Motor neuron (in vitro differentiated cells): Measurements from ENCODE around the gene TOMM40L. TPM values are rescaled to one million over a fixed set of nuclear protein-coding genes. Genes with fewer than 3 reads are reported as not detected.
"Not testable (repeated sequence)": the region's sequence is repeated elsewhere in the genome, so short reads cannot be mapped to it uniquely, and the experiment has no call there.

Experiments
- ATAC-seq, 8 experiments: fragments of 200-7000 bp; cut with Tn5 transposase; replicated peaks in 6 of 8; 2 replicates each; pipeline ENCODE4 v1.8.0; 2021; ENCODE audit warnings: mild to moderate bottlenecking in 8 of 8, moderate library complexity in 8 of 8
- H3K27ac ChIP-seq, 2 donors: fragments of 250-450 bp; sonication (Bioruptor Pico); 2 replicates each; pipeline ENCODE4 v1.9.0; 2021; ENCODE audit warnings: antibody characterized with exemption in 2 of 2, mild to moderate bottlenecking in 2 of 2, moderate library complexity in 1 of 2
- H3K4me1 ChIP-seq, 2 donors: fragments of 250-450 bp; sonication (Bioruptor Pico); replicated peaks in 1 of 2; 2 replicates each; pipeline ENCODE4 v1.6.1; 2021; ENCODE audit warnings: antibody characterized with exemption in 2 of 2, mild to moderate bottlenecking in 2 of 2, moderate library complexity in 1 of 2
- H3K4me3 ChIP-seq, 5 donors: fragments of 250-450 bp; sonication (Bioruptor Pico); 2 replicates each; pipeline ENCODE4 v1.9.0; 2021; ENCODE audit warnings: antibody characterized with exemption in 5 of 5, mild to moderate bottlenecking in 5 of 5, moderate library complexity in 4 of 5
- WGBS, 10 experiments: fragments of 450-650 bp; shearing (Covaris generic); methylation state at CpG; one replicate each; pipeline ENCODE4 v1.0.0; 2022; 5-methylcytosine and 5-hydroxymethylcytosine counted together
- in situ Hi-C, 9 experiments: fragments of 400-800 bp; cut with MboI; loops; one replicate each; pipeline ENCODE4 v1.15.0; 2021; ENCODE audit warnings: low sequenced_read_pairs in 9 of 9, low pct_unique_long_range_greater_than_20kb in 2 of 9; ENCODE audit not compliant: unreplicated experiment in 9 of 9
- total RNA-seq, 8 experiments: library from RNA; unstranded; fragments of 300-600 nt; gene quantifications; 2 replicates each; pipeline versions ENCODE4 v1.2.3 to v1.2.4, GENCODE V29; 2022

TOMM40L gene
- total RNA-seq, 8 experiments from 2014 or later, result 5.1 to 24.3 (median 17.3) TPM

- no peak for ATAC-seq
- no peak overlapping the region for H3K4me3 ChIP-seq
- no peak overlapping the region for H3K27ac ChIP-seq
- in situ Hi-C loops, result loop anchor here in 6 of 9 experiments (5.0 to 25.0 kb wide), 3 partner anchors 164 to 519 kb away; partner anchors contain the start of gene DUSP12 (in 2 of the 6)
- no peaks in the 10 kb centered on the region for H3K4me1 ChIP-seq
- 61 to 90% (median 79%) methylated on average over 1 to 4 of the region's 6 CpGs; no CpG with 5 or more reads in 6 of the 10 experiments for WGBS, 10 experiments
Measured at GRCh38 chr1:161217831-161218230, 8.0 kb upstream of the TOMM40L start.

- ATAC-seq, result no peak
- WGBS, 10 experiments, result 74 to 100% (median 83%) methylated on average over 1 to 5 of the region's 8 CpGs; no CpG with 5 or more reads in 5 of the 10 experiments
- Histone ChIP-seq H3K27ac (no peak overlapping the region), H3K4me3 (no peak overlapping the region), H3K4me1 (no peaks in the 10 kb centered on the region)
- in situ Hi-C loops, result loop anchor here in 6 of 9 experiments (5.0 to 25.0 kb wide), 3 partner anchors 164 to 519 kb away; partner anchors contain the start of gene DUSP12 (in 2 of the 6)
Measured at GRCh38 chr1:161218301-161219077, 7.4 kb upstream of the TOMM40L start.

- WGBS, 10 experiments, result 50 to 100% (median 85%) methylated on average over 1 to 5 of the region's 5 CpGs; no CpG with 5 or more reads in 2 of the 10 experiments
- H3K4me3 ChIP-seq, result no peak overlapping the region
- peak in 3 of 8 experiments; percentile 42 to 75 (median 48) for ATAC-seq
- in situ Hi-C loops, result loop anchor here in 6 of 9 experiments (5.0 to 25.0 kb wide), 3 partner anchors 163 to 518 kb away; partner anchors contain the start of gene DUSP12 (in 2 of the 6)
- H3K4me1 ChIP-seq, result no peaks in the 10 kb centered on the region
- no peak overlapping the region for H3K27ac ChIP-seq
Measured at GRCh38 chr1:161219078-161219892, 6.6 kb upstream of the TOMM40L start.

GRCh38 chr1:161220002-161220401 lies 5.9 kb upstream of the TOMM40L start:
- no peak overlapping the region for H3K4me3 ChIP-seq
- no peak overlapping the region for H3K27ac ChIP-seq
- H3K4me1 ChIP-seq, result no peaks in the 10 kb centered on the region
- in situ Hi-C loops, result loop anchor here in 7 of 9 experiments (10.0 to 25.0 kb wide), 4 partner anchors 155 to 517 kb away; partner anchors contain the start of gene DUSP12 (in 2 of the 7)
- ATAC-seq, result no peak
- 81 to 98% (median 91%) methylated on average over 3 to 5 of the region's 5 CpGs; no CpG with 5 or more reads in 3 of the 10 experiments for WGBS, 10 experiments

- 40 to 88% (median 78%) methylated on average over 1 to 4 of the region's 6 CpGs; no CpG with 5 or more reads in 3 of the 10 experiments for WGBS, 10 experiments
- in situ Hi-C loops, result loop anchor here in 7 of 9 experiments (10.0 to 25.0 kb wide), 4 partner anchors 152 to 515 kb away; partner anchors contain the start of gene DUSP12 (in 2 of the 7)
- ATAC-seq, result no peak
- no peak overlapping the region for H3K4me3 ChIP-seq
- H3K4me1 ChIP-seq, result peaks cover 10 to 14% of the 10 kb centered on the region in 2 donors
- no peak overlapping the region for H3K27ac ChIP-seq
Measured at GRCh38 chr1:161222175-161223019, 3.5 kb upstream of the TOMM40L start.

GRCh38 chr1:161223805-161224694 lies 1.8 kb upstream of the TOMM40L start:
- H3K4me3 ChIP-seq, result no peak overlapping the region
- in situ Hi-C loops, result loop anchor here in 7 of 9 experiments (10.0 to 25.0 kb wide), 4 partner anchors 151 to 513 kb away; partner anchors contain the start of gene DUSP12 (in 2 of the 7)
- no peak for ATAC-seq
- H3K27ac ChIP-seq, result no peak overlapping the region
- H3K4me1 ChIP-seq, result peaks cover 10 to 15% of the 10 kb centered on the region in 2 donors
- 49 to 100% (median 84%) methylated on average over 2 to 7 of the region's 7 CpGs; no CpG with 5 or more reads in 2 of the 10 experiments for WGBS, 10 experiments

GRCh38 chr1:161224695-161225087 lies 1.2 kb upstream of the TOMM40L start:
- not testable (repeated sequence) for H3K4me3 ChIP-seq, H3K27ac ChIP-seq, ATAC-seq
- peaks cover 10 to 15% of the 10 kb centered on the region in 2 donors for H3K4me1 ChIP-seq
- in situ Hi-C loops, result loop anchor here in 7 of 9 experiments (10.0 to 25.0 kb wide), 4 partner anchors 150 to 513 kb away; partner anchors contain the start of gene DUSP12 (in 2 of the 7)
- 60 to 100% (median 98%) methylated on average over 1 to 10 of the region's 13 CpGs; no CpG with 5 or more reads in 4 of the 10 experiments for WGBS, 10 experiments

GRCh38 chr1:161225178-161225533 lies 704 bp upstream of the TOMM40L start:
- peak in 3 of 8 experiments; percentile 3 to 22 (median 4) for ATAC-seq
- 40 to 100% (median 92%) methylated on average over 1 to 7 of the region's 7 CpGs; no CpG with 5 or more reads in 2 of the 10 experiments for WGBS, 10 experiments
- H3K4me3 ChIP-seq, result no peak overlapping the region
- H3K27ac ChIP-seq, result no peak overlapping the region
- peaks cover 10 to 15% of the 10 kb centered on the region in 2 donors for H3K4me1 ChIP-seq
- in situ Hi-C loops, result loop anchor here in 3 of 9 experiments (10.0 to 25.0 kb wide), 3 partner anchors 150 to 162 kb away; no protein-coding TSS in a partner anchor

GRCh38 chr1:161226320-161226711 lies 456 bp downstream of the TOMM40L start:
- ATAC-seq, result no peak
- WGBS, 10 experiments, result 6 to 17% (median 11%) methylated on average over 2 to 9 of the region's 15 CpGs; no CpG with 5 or more reads in 6 of the 10 experiments
- Histone ChIP-seq H3K4me1 (peaks cover 10 to 15% of the 10 kb centered on the region in 2 donors), H3K4me3 (peak overlapping the region; percentile 61 to 95 (median 68)), H3K27ac (peak overlapping the region; percentile 50 to 58)
- in situ Hi-C loops, result loop anchor here in 3 of 9 experiments (10.0 to 25.0 kb wide), 3 partner anchors 148 to 161 kb away; no protein-coding TSS in a partner anchor

GRCh38 chr1:161226759-161227158 lies 899 bp downstream of the TOMM40L start:
- in situ Hi-C loops, result loop anchor here in 3 of 9 experiments (10.0 to 25.0 kb wide), 3 partner anchors 148 to 161 kb away; no protein-coding TSS in a partner anchor
- no peak for ATAC-seq
- Histone ChIP-seq H3K4me1 (peaks cover 10 to 15% of the 10 kb centered on the region in 2 donors), H3K27ac (no peak overlapping the region), H3K4me3 (peak overlapping the region; percentile 61 to 95 (median 68))
- WGBS, 10 experiments, result 40 to 100% (median 80%) methylated on average over 1 to 2 of the region's 3 CpGs; no CpG with 5 or more reads in 5 of the 10 experiments
